HG03460 (cell line): ENCODE data around the gene LCN12.

Experiments used
- ATAC-seq: cut with Tn5 transposase; IDR thresholded peaks from one replicate; pipeline ENCODE4 v1.9.1; 2021; ENCODE audit not compliant: unreplicated experiment

The LCN12 gene

DNA sequence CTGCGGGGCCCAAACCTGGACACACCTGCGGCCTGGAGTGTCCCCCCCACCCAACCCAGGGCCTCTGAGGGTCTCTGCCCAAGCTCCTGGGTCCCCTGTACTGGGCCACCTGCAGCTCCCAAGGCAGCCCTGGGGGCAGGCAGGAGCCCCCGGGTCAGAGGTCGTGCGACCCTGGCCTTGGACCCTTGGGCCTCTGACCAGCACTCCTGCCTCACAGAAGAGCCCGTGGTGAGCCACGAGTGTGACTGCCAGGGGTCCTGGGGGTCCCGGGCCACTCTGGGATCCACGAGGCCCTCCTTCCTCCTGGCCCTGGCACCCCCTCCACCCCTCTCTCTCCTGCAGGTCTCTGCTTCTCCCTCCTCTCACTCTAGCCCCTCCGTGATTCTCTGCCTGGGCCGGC, 20.3 kb downstream of the LCN12 start:
- ATAC-seq: no peak

DNA sequence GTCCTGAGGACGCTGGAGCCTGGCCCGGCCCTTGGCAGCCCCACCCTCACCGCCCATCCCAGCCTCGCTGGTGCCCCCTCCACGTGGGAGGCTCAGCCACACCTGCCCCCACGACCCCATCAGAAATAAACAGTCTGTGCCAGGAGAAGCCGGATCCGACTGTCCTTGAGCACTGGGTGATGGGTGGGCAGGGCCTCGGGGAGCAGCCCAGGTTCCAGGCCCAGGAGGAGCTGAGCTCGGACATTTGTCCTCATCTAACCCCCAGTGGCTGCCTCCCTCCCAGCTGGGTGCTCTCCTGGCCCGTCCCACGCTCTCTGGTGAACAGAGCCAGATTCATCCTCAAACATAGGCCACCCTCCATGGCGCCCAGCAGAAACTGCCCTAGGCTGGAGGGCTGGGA, 20.7 kb downstream of the LCN12 start:
- no peak for ATAC-seq

DNA sequence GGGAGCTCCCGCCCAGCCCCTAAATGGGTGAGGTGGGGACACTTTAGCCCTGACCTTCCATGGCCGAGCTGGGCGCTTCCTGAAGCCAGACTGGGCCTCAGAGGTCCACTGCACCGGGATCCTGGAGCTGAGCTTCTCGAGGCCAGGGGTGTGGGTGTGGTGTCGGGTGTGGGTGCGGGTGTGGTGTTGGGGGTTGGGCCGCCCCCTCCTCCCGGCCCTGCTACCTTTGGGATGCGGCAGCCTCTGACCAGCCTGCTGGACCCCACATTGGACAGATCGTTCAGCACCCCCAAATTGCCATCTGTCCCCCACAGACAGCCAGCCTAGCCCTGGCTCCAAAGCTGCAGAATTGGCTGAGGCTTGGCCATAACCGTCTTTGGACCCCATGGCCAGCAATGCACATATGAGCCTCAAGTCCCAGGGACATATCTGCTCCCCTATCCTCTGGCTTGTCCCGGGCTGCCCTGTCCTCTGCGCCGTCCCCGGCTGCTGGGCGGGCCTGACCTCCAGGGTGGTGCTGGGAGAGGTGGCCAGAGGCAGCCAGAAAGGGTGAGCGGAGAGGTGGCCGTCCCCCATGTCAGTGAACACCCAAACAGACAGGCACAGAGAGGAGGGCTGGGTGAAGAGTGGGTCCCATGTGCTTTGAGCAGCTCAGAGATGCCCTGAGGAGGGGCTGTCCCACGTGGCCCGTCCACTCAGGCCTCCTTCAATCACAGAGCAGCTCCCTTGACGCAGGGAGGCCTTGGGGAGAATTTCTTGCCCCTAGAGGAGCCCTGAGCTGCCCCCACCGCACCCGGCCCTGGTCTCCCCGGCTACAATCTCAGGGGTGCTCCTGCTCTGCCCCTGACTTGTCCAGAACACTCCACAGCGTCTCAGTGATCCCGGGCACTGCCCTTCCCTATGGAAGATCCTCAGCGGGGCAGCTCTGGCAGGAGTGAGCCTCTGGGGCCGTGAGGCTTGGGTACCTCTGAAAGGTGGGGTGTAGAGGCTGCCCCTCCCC, 21.8 kb downstream of the LCN12 start:
- no peak for ATAC-seq

DNA sequence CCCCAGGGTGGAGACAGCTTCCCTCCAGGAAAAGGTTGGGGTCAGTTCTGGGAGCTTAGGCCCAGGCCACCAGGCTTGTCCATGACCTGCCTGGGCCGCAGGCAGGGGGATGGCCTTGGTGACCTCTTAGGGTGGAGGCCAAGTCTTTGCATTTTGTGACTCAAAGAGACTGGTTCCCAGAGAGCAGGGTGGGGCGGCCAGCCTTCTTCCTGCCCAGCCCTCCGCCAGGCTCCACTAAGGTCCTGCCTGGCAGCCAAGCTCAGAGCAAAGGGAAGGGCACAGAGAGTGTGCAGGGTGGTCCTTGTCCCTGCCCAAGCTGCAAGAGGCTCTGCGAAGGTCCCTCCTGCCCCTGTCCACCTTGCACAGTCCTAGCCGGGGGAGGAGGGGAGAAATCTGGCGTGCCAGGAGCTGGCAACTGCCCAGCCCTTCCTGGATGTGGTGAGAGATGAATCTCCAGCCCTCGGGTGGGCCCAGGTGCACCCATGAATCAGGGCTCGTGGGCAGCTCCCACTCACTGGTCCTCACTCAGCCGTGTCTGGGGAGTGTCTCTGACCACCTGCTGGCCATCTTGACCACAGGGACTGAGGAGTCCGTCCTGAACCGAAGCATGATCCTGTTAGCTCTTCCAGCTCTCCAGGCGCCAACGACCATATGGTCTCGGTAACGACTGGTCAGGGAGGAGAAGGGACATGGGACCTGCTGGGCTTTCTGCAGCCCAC, 22.9 kb downstream of the LCN12 start:
- no peak for ATAC-seq

DNA sequence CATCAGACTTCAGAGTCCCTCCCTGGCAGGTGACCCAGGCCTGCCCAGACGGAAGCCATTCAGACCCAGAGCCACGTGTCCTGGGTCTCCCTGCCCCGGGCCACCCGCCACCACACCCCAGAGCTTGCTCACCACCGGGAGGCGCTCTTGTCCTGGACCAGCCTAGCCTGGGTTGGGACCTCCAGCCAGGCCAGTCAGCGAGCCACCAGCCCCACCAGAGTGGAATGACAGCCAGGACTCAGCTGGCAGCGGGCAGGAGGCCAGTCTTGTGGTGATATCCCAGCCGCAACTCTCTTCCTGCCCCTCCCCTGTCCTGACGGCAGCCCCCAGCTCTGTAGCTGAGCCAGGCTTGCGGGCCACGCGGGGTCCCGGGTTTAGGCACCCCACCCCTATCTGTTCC, 23.6 kb downstream of the LCN12 start:
- ATAC-seq: no peak

DNA sequence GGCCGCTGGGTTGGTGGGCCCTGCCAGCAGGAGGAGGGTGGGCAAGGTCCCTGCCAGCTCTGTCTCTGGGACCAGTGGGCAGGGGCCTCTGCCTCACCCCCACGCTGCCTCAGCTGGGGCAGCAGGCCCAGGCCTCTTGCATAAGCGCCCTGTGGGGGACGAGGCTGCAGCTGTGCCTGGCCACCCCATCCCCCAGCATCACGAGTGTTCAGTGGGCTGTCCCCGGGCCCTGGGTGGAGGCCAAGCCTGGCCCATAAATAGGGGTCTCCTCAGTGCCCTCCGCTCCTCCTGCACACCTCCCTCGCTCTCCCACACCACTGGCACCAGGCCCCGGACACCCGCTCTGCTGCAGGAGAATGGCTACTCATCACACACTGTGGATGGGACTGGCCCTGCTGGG, 25.1 kb downstream of the LCN12 start, which contains the start of gene PTGDS:
TSS of gene PTGDS (plus strand) at position 282 of the 400 bp plus-strand sequence. CDS start at position 357, 75 bp downstream.
- no peak for ATAC-seq

DNA sequence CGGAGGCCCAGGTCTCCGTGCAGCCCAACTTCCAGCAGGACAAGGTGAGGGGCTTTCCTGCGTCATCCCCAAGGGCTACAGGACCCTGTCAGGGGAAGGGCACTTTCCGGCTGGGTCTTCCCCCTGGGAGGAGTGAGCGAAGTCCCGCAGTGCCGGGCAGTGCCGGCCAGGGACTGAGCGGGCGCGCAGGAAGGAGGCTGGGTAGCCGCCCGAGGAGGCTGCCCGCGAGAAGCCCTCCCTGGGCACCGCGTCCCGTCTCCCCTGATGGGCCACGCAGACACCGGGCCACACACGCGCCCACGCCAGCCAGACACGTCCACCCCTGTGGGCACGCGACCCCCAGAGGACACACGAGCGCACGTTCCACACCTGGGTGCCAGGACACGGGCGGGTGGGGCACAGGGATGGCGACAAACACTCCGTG, 25.6 kb downstream of the LCN12 start:
- no peak for ATAC-seq

DNA sequence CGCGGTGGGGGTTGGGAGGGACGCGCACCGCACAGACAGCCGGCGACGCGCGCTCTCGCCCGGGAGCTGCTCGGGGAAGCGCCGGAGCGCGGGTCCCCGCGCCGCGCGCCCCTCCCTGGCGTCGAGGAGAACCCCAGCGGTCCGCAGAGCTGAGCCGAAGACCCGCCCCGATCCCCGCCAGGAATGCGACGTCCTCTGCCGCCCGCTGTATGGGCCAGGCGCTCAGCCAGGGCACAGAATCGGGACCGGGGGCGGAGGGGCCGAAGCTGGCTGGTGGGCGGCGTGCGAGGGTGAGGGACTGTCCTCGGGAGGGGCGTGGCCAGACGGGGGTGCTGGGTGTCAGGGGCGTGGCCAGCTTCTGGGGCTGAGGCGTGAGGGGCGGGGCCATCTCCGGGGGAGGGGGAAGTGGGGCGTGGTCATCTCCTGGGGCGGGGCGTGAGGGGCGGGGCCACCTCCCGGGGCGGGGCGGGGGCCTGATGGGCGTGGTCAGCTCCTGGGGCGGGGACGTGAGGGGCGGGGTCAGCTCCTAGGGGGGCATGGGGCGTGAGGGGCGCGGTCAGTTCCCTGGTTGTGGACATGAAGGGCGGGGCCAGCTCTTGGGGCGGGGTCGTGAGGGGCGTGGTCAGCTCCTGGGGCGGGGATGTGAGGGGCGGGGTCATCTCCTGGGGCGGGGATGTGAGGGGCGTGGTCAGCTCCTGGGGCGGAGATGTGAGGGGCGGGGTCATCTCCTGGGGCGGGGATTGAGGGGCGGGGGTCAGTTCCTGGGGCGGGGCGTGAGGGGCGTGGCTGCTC, 26.2 kb downstream of the LCN12 start:
- ATAC-seq: no peak

DNA sequence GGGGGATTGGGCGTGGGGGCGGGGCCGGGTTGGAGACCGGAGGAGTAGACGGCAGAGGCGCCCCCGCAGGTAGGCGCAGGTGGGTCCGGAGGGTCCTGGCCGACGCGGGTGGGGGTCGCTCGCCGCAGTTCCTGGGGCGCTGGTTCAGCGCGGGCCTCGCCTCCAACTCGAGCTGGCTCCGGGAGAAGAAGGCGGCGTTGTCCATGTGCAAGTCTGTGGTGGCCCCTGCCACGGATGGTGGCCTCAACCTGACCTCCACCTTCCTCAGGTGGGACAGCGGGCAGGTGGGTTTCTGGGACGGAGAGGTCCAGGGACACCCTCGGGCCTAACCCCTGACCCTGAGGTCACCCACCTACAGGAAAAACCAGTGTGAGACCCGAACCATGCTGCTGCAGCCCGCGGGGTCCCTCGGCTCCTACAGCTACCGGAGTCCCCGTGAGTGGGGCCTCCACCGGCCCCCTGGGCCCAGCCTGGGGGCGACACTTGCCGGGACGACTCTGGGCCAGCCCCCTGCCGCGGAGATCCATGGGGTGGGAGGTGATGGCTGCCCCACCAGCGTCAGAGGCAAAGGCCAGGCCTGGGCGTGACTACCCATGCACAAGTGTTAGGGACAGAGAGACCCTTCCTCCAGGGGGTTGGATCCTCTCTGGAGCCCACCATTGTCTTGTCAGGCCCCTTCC, 26.9 kb downstream of the LCN12 start:
- ATAC-seq: no peak

DNA sequence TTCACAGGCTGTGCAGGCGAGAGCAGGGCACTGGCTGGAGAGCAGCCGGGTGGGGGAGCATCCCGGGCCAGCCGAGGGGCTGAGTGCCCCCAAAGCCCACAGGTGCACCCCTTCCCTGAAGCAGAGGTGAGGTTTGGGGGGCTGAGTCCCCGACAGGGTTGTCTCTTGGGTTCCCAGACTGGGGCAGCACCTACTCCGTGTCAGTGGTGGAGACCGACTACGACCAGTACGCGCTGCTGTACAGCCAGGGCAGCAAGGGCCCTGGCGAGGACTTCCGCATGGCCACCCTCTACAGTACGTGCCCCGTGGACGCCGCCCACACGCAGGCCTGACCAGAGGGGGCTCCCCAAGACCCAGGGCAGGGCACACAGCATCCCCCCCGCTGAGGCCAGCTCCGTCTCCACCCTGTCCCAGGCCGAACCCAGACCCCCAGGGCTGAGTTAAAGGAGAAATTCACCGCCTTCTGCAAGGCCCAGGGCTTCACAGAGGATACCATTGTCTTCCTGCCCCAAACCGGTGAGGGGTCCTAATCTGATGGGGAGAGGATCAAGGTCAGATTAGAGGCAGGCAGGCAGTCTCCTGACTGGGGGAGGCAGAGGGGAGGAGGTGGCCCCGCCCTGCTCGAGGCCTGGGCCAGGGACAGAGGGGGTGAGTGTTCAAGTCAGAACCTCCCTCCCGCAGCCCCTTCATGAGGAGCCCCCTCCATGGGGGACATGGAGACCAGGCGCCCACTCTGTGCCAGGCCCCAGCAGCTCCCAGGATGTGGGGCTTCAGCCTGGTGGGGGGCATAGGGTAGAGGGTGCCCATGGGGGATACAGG, 27.9 kb downstream of the LCN12 start:
- ATAC-seq: no peak

DNA sequence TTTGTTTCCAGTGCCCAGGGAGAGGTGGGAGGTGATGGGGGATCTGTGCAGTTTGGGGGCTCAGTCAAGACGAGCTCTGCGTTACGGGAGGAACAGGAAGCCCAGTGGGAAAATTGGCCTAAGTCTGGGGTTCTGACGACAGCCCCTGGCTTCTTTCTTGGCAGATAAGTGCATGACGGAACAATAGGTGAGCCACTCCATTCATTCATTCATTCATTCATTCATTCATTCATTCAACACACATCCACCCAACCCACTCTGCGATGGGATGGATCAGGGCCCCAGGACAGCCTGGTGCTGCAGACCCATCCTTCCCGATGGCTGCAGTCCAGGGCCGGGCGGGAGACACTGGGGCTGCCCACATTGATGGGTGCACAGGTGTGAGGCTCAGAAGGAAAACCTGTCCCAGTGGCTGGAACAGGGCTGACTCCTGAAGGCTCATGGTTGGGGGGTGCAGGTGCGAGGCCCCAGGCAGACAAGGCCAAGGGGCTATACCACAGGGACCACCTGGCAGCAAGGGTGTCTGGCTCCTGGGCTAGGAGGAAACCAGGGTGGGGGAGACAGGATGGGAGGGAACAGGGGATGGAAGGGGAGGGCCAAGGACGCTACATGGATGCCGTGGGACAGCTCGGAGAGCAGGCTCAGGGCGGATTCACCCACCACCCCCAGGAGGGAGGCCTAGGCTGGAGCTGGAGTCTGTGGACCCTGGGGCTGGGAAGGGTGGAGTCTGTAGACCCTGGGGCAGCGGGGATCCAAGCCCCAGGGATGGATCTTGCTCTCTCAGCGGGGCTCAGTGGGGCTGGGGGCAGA, 28.8 kb downstream of the LCN12 start:
- no peak for ATAC-seq

DNA sequence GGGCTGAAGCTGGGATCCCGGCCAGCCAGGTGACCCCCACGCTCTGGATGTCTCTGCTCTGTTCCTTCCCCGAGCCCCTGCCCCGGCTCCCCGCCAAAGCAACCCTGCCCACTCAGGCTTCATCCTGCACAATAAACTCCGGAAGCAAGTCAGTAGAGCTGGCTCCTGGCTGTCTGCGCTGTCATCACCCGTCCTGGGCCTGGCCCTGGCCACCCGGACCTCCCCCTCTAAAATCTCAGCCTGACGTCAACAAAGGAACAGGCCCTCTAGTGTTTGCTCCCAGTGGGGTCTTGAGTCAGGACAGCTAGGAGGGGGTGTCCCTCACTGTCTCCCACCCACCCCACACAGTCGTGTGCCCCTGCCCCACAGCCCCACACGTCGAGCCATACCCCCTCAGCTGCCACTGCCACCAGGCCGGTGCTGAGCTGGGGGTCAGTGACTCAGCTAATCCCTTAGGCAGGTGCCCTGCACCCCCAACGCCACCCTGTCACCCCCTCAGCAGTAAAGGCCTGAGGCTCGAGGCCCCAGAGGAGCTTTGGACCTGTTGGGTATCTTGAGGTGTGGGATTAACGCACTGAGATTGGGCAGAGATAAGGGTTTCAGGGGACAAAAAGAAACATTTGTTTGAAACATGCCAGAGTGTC, 29.6 kb downstream of the LCN12 start:
- ATAC-seq: no peak

DNA sequence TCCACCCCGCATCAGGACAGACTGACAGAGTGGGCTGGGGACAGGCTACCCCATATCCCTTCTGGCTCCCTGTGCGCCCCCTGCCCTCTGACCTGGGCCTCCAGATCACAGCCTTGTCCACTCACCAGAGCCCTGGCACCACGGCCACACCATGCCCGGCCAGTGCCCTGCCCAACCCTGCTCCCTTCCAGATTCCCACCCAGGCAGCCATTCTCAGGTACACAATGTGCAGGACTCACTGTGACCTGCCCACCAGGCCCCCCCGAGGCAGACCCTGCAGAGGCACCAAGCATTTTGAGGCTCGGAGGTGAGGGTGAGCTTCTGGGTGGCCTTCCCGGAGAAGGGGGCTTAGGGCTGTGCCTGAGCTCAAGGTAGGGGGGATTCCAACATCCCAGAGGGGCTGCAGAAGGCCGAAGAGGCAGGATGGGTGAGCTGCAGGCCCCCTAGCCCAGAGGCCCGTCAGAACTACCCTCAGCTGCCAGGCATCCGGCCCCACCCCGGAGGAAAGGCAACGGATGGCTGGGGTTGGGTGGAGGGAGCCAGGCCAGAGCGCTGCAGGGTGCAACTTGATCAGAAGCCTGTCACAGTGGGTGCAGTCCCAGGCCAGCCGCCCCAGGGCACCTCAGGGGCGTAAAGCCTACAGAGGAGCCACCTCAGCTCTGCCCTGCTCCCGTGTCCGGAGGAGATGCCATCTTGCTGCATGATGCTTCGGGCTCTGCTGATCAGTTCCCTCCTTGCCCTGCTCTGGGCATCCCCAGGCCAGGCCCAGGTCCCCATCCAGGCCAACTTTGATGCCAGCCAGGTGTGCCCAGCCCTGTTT, 30.4 kb downstream of the LCN12 start, which contains the start of gene LCNL1:
TSS of gene LCNL1 (plus strand) at position 762 of the 820 bp plus-strand sequence. CDS start 594 bp downstream, outside the sequence.
- ATAC-seq: no peak

DNA sequence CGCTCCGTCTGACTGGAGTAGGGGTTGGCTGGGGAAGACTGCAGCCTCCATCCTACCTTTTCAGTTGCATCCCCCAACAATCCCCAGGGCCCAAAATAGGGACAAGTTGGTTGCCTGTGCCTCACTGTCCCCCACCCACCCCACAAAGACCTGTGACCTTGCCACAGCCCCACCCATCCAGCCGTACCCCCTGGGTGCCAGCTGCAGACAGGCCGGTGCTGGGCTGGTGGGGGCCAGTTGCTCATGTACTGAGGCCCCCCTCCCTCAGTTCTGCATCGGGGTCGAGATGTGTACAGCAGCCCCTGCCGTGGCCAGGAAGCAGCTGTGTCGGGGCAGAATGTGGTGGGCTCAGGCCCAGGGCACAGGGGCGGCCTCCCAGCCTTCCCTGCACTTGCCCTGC, 31.1 kb downstream of the LCN12 start:
- no peak for ATAC-seq

DNA sequence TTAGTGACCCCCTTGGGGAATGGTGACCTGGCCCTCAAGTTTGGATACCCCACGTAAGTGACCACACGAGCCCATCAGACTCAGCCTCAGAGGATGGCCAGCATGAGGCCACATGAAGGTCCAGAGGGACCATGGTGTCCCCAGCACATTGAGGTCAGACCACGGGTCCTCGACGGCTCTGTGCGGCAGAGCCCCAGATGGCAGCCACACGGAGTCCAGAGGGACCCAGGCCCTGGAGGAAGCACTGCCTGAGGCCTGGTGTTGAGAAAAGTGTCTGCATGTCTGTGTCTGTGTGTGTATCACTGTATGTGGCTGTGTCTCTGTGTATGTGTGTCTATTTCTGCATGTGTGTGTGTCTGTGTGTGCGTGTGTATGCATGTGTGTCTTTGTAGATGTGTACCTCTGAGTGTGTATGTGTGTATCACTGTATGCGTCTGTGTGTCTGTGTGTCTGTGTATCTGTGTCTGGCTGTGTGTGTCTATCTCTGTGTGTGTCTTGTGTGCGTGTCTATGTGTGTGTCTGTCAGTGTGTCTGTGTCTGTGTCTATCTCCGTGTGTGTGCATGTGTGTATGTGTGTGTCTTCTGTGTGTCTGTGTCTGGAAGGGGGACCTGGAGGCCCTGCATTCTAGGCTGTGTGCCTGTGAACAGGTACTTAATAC, 31.7 kb downstream of the LCN12 start:
- no peak for ATAC-seq

DNA sequence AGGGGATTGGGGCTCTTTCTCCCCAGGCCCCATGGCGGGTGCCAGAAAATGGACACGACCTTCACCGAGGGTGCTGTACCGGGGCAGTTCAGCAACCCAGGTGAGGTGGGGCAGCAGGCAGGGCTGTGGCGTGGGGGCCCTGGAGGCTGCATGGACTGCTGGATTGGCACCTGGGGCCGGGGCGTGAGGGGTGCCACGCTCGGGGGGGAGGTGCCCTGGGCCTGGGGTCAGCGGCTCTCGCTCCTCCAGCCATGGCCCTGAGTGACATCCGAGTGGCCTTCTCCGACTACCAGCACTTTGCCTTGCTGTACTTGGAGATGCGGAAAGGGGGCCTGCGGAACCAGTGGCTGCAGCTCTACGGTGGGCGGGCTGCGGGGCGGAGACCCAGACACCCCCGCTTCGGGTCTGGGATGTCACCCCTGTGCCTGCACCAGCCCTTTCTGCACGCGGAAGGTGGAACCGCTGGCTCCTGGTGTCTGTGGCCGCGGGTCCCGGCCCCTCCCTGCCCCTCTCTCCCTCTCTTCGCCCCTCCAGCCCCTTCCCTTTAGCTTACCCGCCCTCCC, 32.5 kb downstream of the LCN12 start:
- ATAC-seq: no peak
